ENCODE results near the gene PTPRD. TPM values are rescaled to one million over a fixed set of nuclear protein-coding genes. Genes with fewer than 3 reads are reported as not detected.

Gene PTPRD
- total RNA-seq, 1 experiment from 2014 or later, result 0.02 TPM

- TF ChIP-seq REST (IDR thresholded peaks at IDR 0.05; ENCODE audit: low read depth) (no peak), JUND (IDR thresholded peaks at IDR 0.05) (no peak), FOSL1 (IDR thresholded peaks at IDR 0.05; ENCODE audit: low read depth) (no peak), CEBPB (IDR thresholded peaks at IDR 0.05; ENCODE audit: low read depth) (no peak), SP1 (IDR thresholded peaks at IDR 0.05; ENCODE audit: low read depth) (no peak), ZNF274 (IDR thresholded peaks at IDR 0.05; ENCODE audit: low read depth, low read length) (no peak)
Observed at GRCh38 chr9:8428389-8428788, 2184.4 kb downstream of the PTPRD start (continued).

GRCh38 chr9:8424786-8425410, 2187.9 kb downstream of the PTPRD start:
- ChIA-PET POLR2A (no interaction called here), CTCF (no interaction called here), RAD21 (ENCODE audit: low non-redundant PET in 1 of 2, low total read pairs in 2 of 2, uncharacterized antibody in 2 of 2, unreplicated experiment in 2 of 2) (no interaction called here)
- H3K4me3 ChIP-seq (replicated peaks in 1 of 2; ENCODE audit: low read depth in 1 of 2, low read length in 2 of 2), result no peak overlapping the region
- no peaks in the 10 kb centered on the region for H4K20me1 ChIP-seq (ENCODE audit: insufficient read depth)
- no TSS peak for BruUV-seq (replicated peaks)
- no peaks in the 10 kb centered on the region for H3K4me1 ChIP-seq (ENCODE audit: control insufficient read depth in 1 of 2, insufficient read depth in 2 of 2, low read length in 2 of 2)
- no peak overlapping the region for H3K9ac ChIP-seq (ENCODE audit: low read length)
- no peak overlapping the region for H3K4me2 ChIP-seq (ENCODE audit: low read length)
- DNase-seq (ENCODE audit: low read depth, low spot score) (no peak), ATAC-seq (no peak)
- no peak overlapping the region for H3K27ac ChIP-seq (ENCODE audit: low read depth, low read length)
- TF ChIP-seq MAX (IDR thresholded peaks at IDR 0.05) (no peak), SP1 (IDR thresholded peaks at IDR 0.05; ENCODE audit: low read depth) (no peak), ZBTB33 (IDR thresholded peaks at IDR 0.05; ENCODE audit: extremely low read depth, insufficient replicate concordance, low read length) (no peak), ATF3 (IDR thresholded peaks at IDR 0.05) (no peak), POLR2AphosphoS5 (IDR thresholded peaks at IDR 0.05; ENCODE audit: low read depth, low read length) (no peak), POLR2A (IDR thresholded peaks at IDR 0.05; ENCODE audit: borderline replicate concordance, extremely low read depth, insufficient read depth, insufficient read length) (no peak), ZNF274 (IDR thresholded peaks at IDR 0.05; ENCODE audit: low read depth, low read length) (no peak)
- no peak overlapping the region for H2AFZ ChIP-seq (ENCODE audit: low read depth, low read length, poor library complexity, severe bottlenecking)
- peaks cover 5 to 41% of the 10 kb centered on the region in 2 experiments; a peak in 2 of 4 replicates for H3K9me3 ChIP-seq (ENCODE audit: control insufficient read depth in 1 of 2, insufficient read depth in 1 of 2, low read depth in 1 of 2, low read length in 2 of 2)
- H3K27me3 ChIP-seq (ENCODE audit: insufficient read depth, low read length), result no peaks in the 10 kb centered on the region
- intact Hi-C loops (cut with micrococcal nuclease), result no loop called here
- no peaks in the 10 kb centered on the region for H3K79me2 ChIP-seq (ENCODE audit: insufficient read depth, low read length)
- no peaks in the 10 kb centered on the region for H3K36me3 ChIP-seq (ENCODE audit: control insufficient read depth in 1 of 2, insufficient read depth in 2 of 2, low read length in 2 of 2)
- no peaks in the 10 kb centered on the region for H3K9me2 ChIP-seq (ENCODE audit: insufficient read depth)
